ENCODE results near the gene HLCS. TPM values are rescaled to one million over a fixed set of nuclear protein-coding genes. Genes with fewer than 3 reads are reported as not detected.
A peak's percentile ranks its signal among the peaks of the same experiment; 100 is the strongest.

HLCS gene
- polyA plus RNA-seq, 1 donor from 2014 or later, result 10.7 TPM

- Mint-ChIP-seq H3K4me3 (peak overlapping the region; percentile 6 to 82 (median 14)), H3K36me3 (peaks cover 3% of the 10 kb centered on the region), H3K9me3 (peaks cover 0 to 2% (median 0%) of the 10 kb centered on the region in 3 donors), H3K4me1 (peaks cover 4 to 18% (median 9%) of the 10 kb centered on the region in 3 donors), H3K27me3 (peaks cover 75% of the 10 kb centered on the region), H3K27ac (no peak overlapping the region)
Measured at GRCh38 chr21:36705679-36706481, 260.6 kb downstream of the HLCS start.

- H3K27me3 Mint-ChIP-seq, result peaks cover 74% of the 10 kb centered on the region
- H3K27ac Mint-ChIP-seq, result no peak overlapping the region
- peaks cover 3% of the 10 kb centered on the region for H3K36me3 Mint-ChIP-seq
- H3K4me3 Mint-ChIP-seq, result peak overlapping the region in 1 of 4 donors; percentile 51
- peaks cover 0 to 22% (median 9%) of the 10 kb centered on the region in 3 donors for H3K4me1 Mint-ChIP-seq
- H3K9me3 Mint-ChIP-seq, result peaks cover 0 to 2% (median 0%) of the 10 kb centered on the region in 3 donors
Measured at GRCh38 chr21:36704958-36705678, 261.4 kb downstream of the HLCS start.

GRCh38 chr21:36704281-36704957 is 262.1 kb downstream of the HLCS start:
- Mint-ChIP-seq H3K9me3 (peaks cover 0 to 2% (median 0%) of the 10 kb centered on the region in 3 donors), H3K4me3 (peak overlapping the region in 2 of 4 donors; percentile 22 to 51), H3K4me1 (peaks cover 0 to 22% (median 9%) of the 10 kb centered on the region in 3 donors), H3K27me3 (peaks cover 70% of the 10 kb centered on the region), H3K36me3 (peaks cover 3% of the 10 kb centered on the region), H3K27ac (no peak overlapping the region)

- H3K9me3 Mint-ChIP-seq, result peaks cover 0 to 2% (median 0%) of the 10 kb centered on the region in 3 donors
- H3K27ac Mint-ChIP-seq, result no peak overlapping the region
- H3K36me3 Mint-ChIP-seq, result peaks cover 3% of the 10 kb centered on the region
- H3K27me3 Mint-ChIP-seq, result peaks cover 68% of the 10 kb centered on the region
- H3K4me3 Mint-ChIP-seq, result peak overlapping the region in 1 of 4 donors; percentile 22
- peaks cover 0 to 21% (median 9%) of the 10 kb centered on the region in 3 donors for H3K4me1 Mint-ChIP-seq
Measured at GRCh38 chr21:36703626-36704280, 262.7 kb downstream of the HLCS start.

- Mint-ChIP-seq H3K4me1 (peaks cover 0 to 19% (median 9%) of the 10 kb centered on the region in 3 donors), H3K27ac (peak overlapping the region in 1 of 3 donors; percentile 62), H3K27me3 (peaks cover 67% of the 10 kb centered on the region), H3K4me3 (no peak overlapping the region), H3K9me3 (peaks cover 0 to 2% (median 0%) of the 10 kb centered on the region in 3 donors), H3K36me3 (peaks cover 3% of the 10 kb centered on the region)
Measured at GRCh38 chr21:36703123-36703522, 263.3 kb downstream of the HLCS start.

GRCh38 chr21:36702622-36702968 is 263.9 kb downstream of the HLCS start:
- Mint-ChIP-seq H3K27ac (peak overlapping the region in 1 of 3 donors; percentile 62), H3K4me3 (peak overlapping the region in 1 of 4 donors; percentile 10), H3K9me3 (peaks cover 0 to 2% (median 0%) of the 10 kb centered on the region in 3 donors), H3K36me3 (peaks cover 3% of the 10 kb centered on the region), H3K4me1 (peaks cover 0 to 19% (median 9%) of the 10 kb centered on the region in 3 donors), H3K27me3 (peaks cover 67% of the 10 kb centered on the region)

GRCh38 chr21:36701756-36702621 is 264.5 kb downstream of the HLCS start:
- H3K4me3 Mint-ChIP-seq, result peak overlapping the region in 2 of 4 donors; percentile 25 to 73
- peaks cover 0 to 2% (median 0%) of the 10 kb centered on the region in 3 donors for H3K9me3 Mint-ChIP-seq
- H3K4me1 Mint-ChIP-seq, result peaks cover 0 to 19% (median 9%) of the 10 kb centered on the region in 3 donors
- H3K36me3 Mint-ChIP-seq, result peaks cover 3% of the 10 kb centered on the region
- H3K27me3 Mint-ChIP-seq, result peaks cover 63% of the 10 kb centered on the region
- H3K27ac Mint-ChIP-seq, result peak overlapping the region in 2 of 3 donors; percentile 39 to 47

- H3K27ac Mint-ChIP-seq, result peak overlapping the region in 1 of 3 donors; percentile 39
- peaks cover 0 to 14% (median 2%) of the 10 kb centered on the region in 3 donors for H3K4me1 Mint-ChIP-seq
Measured at GRCh38 chr21:36700971-36701755, 265.3 kb downstream of the HLCS start.

More at GRCh38 chr21:36700971-36701755, 265.3 kb downstream of the HLCS start:
- Mint-ChIP-seq H3K27me3 (peaks cover 63% of the 10 kb centered on the region), H3K36me3 (peaks cover 3% of the 10 kb centered on the region), H3K4me3 (peak overlapping the region in 2 of 4 donors; percentile 25 to 73), H3K9me3 (peaks cover 0 to 2% (median 0%) of the 10 kb centered on the region in 3 donors)

Other genes starting within 250 kb of the HLCS start
- not detected for gene RIPPLY3, start 40.0 kb upstream of the HLCS start, polyA plus RNA-seq
- gene PIGP, start 106.4 kb upstream of the HLCS start, polyA plus RNA-seq, result 29.8 TPM
- 82.7 TPM for gene TTC3, start 106.6 kb upstream of the HLCS start, polyA plus RNA-seq